Epithelial cell of esophagus (primary cell): ENCODE results near the gene PSMD13.
A peak's percentile ranks its signal among the peaks of the same experiment; 100 is the strongest.

Source experiments
- DNase-seq: peaks from one replicate; pipeline ENCODE4 v3.0.0; 2010; ENCODE audit warnings: low read depth
- H3K4me3 ChIP-seq: 2 replicates; pipeline ENCODE4 v1.5.1; 2011; ENCODE audit warnings: mild to moderate bottlenecking, low read length, control low read depth
- CTCF ChIP-seq: IDR thresholded peaks from 2 replicates; pipeline ENCODE4 v1.5.1; 2011; ENCODE audit warnings: low read depth, mild to moderate bottlenecking, low read length, control low read depth, inconsistent platforms; ENCODE audit not compliant: insufficient read depth; ENCODE audit errors: missing control alignments

Gene PSMD13

GRCh38 chr11:202490-202889 lies 34.3 kb upstream of the PSMD13 start:
- no peak overlapping the region for H3K4me3 ChIP-seq
- no peak for TF ChIP-seq CTCF
- no peak for DNase-seq

- no peak overlapping the region for H3K4me3 ChIP-seq
- DNase-seq = no peak
Observed at GRCh38 chr11:203056-203944, 33.5 kb upstream of the PSMD13 start.

GRCh38 chr11:203945-204586 lies 32.7 kb upstream of the PSMD13 start:
- no peak overlapping the region for H3K4me3 ChIP-seq
- TF ChIP-seq CTCF = no peak
- DNase-seq = no peak

More at GRCh38 chr11:203056-203944, 33.5 kb upstream of the PSMD13 start:
- no peak for TF ChIP-seq CTCF

GRCh38 chr11:204587-205109 lies 32.1 kb upstream of the PSMD13 start:
- H3K4me3 ChIP-seq = no peak overlapping the region
- DNase-seq = no peak
- no peak for TF ChIP-seq CTCF

- TF ChIP-seq CTCF = no peak
- no peak overlapping the region for H3K4me3 ChIP-seq
- no peak for DNase-seq
Observed at GRCh38 chr11:205221-206001, 31.4 kb upstream of the PSMD13 start.

- DNase-seq = no peak
- peak overlapping the region; percentile 70 for H3K4me3 ChIP-seq
- no peak for TF ChIP-seq CTCF
Observed at GRCh38 chr11:206002-206384, 30.8 kb upstream of the PSMD13 start.
